NK-92 (cell line): ENCODE data around the gene TMA16.
"Not testable (repeated sequence)": the region's sequence is repeated elsewhere in the genome, so short reads cannot be mapped to it uniquely, and the experiment has no call there.

Experiments
- DNase-seq: peaks from one replicate; lab custom pipeline; 2025; ENCODE audit not compliant: unreplicated experiment; lab: John Stamatoyannopoulos, UW

Gene TMA16

GRCh38 chr4:163494360-163495241 lies at the start of gene TMA16:
TSS of gene TMA16 (plus strand) at chr4:163494690. CDS start at chr4:163494802, 112 bp downstream.
- no peak for DNase-seq

GRCh38 chr4:163447023-163447422 lies 47.5 kb upstream of the TMA16 start:
- DNase-seq: not testable (repeated sequence)

GRCh38 chr4:163447481-163447880 lies 47.0 kb upstream of the TMA16 start:
- DNase-seq: no peak

GRCh38 chr4:163448540-163449203 lies 45.8 kb upstream of the TMA16 start:
- DNase-seq: no peak

GRCh38 chr4:163462556-163462955 lies 31.9 kb upstream of the TMA16 start:
- DNase-seq: no peak

GRCh38 chr4:163467082-163467770 lies 27.3 kb upstream of the TMA16 start:
- DNase-seq: no peak

- DNase-seq: no peak
These were observed 24.1 kb upstream of the TMA16 start for GRCh38 chr4:163470391-163470790.

GRCh38 chr4:163473130-163473529 lies 21.4 kb upstream of the TMA16 start:
- DNase-seq: no peak

GRCh38 chr4:163473576-163473975 lies 20.9 kb upstream of the TMA16 start, which contains the start of gene TKTL2:
TSS of gene TKTL2 (minus strand) at chr4:163473754. CDS start at chr4:163473734, 20 bp downstream.
- no peak for DNase-seq

- no peak for DNase-seq
These were observed 20.5 kb upstream of the TMA16 start for GRCh38 chr4:163474027-163474426.

GRCh38 chr4:163476761-163477438 lies 17.6 kb upstream of the TMA16 start:
- DNase-seq: no peak

- DNase-seq: no peak
These were observed 12.3 kb upstream of the TMA16 start for GRCh38 chr4:163482190-163482589.

- DNase-seq: no peak
These were observed 9.6 kb upstream of the TMA16 start for GRCh38 chr4:163484906-163485305.

GRCh38 chr4:163485589-163485988 lies 8.9 kb upstream of the TMA16 start:
- no peak for DNase-seq

- DNase-seq: no peak
These were observed 8.2 kb upstream of the TMA16 start for GRCh38 chr4:163486321-163486720.

GRCh38 chr4:163489929-163490328 lies 4.6 kb upstream of the TMA16 start:
- DNase-seq: no peak

- no peak for DNase-seq
These were observed 1.5 kb upstream of the TMA16 start for GRCh38 chr4:163492951-163493504.

- DNase-seq: no peak
These were observed 689 bp upstream of the TMA16 start for GRCh38 chr4:163493643-163494359.

- DNase-seq: no peak
These were observed 1.4 kb downstream of the TMA16 start for GRCh38 chr4:163495900-163496299.

GRCh38 chr4:163500586-163500985 lies 6.1 kb downstream of the TMA16 start:
- no peak for DNase-seq
